ENCODE data around the gene FAM3A.
"Not testable (repeated sequence)": the region's sequence is repeated elsewhere in the genome, so short reads cannot be mapped to it uniquely, and the experiment has no call there.

Gene FAM3A

DNA sequence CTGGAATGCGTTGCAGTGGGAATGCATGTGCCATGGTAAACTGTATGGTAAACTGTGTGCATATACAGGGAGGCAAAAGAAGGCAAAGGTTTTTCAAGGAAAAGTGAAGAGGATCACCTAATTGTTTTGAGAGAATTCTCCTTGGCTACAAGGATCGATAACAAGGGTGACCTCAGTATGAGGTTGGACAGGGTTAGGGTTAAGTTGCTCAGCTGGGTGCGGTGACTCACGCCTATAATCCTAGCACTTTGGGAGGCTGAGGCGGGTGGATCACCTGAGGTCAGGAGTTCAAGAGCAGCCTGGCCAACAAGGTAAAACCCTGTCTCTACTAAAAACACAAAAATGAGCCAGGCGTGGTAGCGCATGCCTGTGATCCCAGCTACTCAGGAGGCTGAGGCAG is 14.6 kb downstream of the FAM3A start:
- DNase-seq: not testable (repeated sequence)

DNA sequence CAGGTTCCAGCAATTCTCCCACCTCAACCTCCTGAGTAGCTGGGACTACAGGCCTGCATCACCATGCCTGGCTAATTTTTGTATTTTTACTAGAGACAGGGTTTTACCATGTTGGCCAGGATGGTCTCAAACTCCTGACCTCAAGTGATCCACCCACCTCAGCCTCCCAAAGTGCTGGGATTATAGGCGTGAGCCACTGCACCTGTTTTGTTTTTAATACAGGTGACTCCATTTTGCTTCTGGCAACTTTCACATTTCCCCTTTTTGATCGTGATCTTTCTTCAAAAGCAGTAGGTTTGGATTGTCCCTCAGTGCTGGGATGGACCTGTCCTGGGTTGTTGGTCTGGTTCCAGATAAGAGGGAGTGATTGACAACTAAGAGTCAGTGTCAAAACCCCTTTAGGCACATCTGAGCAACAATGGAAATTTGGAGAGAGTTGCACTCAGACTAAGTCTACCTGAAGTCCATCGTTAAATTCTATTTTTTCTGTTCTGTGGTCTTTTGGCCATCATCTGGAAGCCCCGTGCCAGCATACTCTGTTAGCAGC is 19.4 kb downstream of the FAM3A start:
- DNase-seq: not testable (repeated sequence)

DNA sequence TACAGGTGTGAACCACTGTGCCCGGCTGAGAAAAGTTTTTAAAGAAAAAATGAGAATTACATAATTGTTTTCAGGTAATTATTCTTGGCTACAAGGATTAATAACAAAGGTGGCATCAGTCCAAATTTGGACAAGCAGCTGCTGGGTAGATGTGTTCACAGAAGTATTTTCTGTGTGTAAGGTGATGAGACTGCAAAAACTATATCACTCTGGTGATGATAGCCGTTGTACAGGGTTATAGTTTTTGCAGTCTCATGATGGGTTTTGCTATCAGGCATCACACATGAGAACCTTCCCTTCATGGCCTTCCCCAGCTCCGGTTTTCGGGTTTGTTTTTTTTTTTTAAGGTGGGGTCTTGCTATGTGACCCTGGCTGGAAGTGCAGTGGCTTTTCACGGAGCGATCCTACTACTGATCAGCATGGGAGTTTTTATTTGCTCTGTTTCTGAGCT is 20.5 kb downstream of the FAM3A start:
- no peak for DNase-seq

DNA sequence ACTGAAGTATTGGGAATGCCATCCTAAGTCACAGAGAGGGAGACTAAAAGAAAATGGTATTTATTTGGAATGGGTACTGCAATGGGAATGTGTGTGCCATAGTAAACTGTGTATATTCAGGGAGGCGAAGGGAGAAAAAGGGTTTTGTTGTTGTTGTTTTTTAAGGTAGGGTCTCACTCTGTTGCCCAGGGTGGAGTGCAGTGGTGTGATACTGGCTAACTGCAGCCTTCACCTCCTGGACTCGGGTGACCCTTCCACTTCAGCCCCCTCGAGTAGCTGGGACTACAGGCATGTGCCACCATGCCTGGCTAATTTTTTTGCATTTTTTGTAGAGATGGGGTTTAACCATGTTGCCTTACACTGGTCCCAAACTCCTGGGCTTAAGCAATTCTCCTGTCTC is 21.3 kb downstream of the FAM3A start:
- DNase-seq: no peak

DNA sequence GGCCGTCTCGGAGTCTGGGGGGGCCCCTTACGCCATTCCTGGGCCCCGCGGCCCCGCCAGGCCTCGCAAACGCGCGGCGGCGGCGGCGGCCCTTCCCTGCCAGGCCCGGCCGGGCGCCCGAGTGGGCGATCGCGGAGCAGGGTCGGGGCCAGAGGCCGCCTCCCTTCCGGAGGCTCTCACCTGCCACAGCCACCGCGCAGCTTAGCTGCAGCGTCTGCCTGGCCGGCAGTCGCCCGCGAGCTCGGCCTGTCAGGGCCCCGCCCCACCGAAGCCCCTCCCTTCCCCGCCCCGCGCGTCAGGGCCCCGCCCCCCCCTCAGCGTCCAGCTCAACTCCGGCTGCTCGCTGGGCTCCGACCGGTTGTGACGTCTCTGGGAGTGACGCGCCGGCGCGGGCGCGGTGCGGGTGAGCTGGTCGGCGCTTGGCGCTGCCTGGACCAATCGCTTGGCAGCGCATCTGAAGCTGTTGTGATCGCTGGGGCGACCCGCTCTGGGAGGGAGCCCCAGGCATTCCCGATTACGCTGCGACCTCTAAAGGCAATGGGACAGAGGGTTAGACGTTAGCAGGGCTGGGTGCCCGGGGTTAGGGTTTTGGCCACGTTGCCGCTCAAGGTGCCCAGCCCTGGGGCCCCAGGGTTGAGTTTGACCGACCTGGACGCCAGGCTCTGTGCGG is 25.5 kb downstream of the FAM3A start, which contains the start of gene SLC10A3:
Gene SLC10A3 (minus strand): TSS at position 216 of the 670 bp plus-strand sequence. CDS start 1,689 bp downstream, outside the sequence.
- DNase-seq: peak; percentile 71

DNA sequence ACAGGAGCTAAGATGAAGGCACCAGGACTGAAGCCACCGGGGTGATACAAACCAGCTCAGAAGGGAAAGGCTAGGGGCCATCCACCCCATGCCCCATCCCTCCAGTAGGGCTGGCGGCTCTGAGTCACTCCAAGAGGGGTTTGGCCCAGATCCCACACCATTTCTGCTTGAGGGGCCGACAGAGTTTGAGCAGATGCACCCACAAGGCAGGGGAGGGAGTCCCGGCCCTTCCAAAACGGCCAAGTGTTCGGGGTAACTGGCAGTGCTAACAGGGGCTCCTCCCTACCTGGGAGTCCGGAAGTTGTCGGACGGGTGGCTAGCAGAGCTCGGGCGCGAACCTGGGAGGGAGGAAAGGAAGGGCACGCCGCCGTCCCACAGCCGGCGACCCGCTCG is 26.0 kb downstream of the FAM3A start:
- no peak for DNase-seq

DNA sequence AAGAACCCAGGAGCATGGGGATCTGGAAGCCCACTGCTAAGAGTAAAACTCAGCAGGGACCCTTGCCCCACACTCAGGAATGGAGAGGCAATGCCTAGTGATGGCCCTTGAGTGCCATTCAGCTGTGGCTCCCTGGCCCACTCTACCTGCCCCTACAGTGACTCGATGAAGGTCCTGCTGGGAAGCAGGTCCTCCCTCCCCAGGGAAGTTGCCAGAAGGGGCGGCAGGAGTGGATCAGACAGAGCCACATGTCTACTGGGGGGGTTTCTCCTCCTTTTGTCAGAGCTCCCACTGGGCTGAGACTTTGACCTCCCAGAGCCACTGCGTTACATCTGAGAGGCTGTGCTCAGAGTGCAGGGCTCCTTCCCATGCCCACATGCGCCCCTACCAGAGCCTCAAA is 26.9 kb downstream of the FAM3A start:
- no peak for DNase-seq

DNA sequence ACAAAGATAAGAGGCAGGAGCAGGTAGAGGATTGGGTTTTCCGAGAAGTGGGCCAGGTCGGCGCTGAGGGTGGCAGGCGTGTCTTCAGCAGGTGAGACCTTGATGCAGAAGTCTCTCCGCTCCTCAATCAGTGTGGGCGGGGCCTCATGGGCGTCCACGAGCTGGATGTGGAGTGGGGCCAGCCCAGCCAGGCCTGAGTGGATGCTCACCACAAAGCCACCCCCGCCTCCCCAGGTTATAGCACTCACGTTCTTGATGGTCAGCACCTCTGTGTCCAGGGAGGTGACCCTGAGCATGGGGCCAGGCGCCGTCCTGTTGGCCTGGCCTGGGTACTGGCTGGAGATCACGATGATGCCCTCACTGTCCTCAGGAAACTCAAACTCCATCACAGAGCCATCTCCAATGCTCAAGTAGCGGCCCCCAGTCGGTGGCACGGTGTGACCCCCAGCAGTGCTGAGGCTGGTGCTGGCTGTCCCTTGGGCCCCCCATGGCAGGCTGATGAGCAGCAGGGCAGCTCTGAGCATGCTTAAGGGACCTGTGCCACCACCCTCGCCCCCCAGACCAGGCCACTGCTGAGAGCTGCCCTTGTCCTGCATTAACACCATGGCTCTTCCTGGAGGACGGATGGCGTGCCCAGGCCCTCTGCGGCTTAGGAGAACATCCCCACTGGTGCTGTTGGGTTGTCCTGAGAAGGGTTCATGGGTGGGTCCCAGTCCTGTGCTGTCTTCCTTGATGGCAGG is 27.5 kb downstream of the FAM3A start:
- no peak for DNase-seq

DNA sequence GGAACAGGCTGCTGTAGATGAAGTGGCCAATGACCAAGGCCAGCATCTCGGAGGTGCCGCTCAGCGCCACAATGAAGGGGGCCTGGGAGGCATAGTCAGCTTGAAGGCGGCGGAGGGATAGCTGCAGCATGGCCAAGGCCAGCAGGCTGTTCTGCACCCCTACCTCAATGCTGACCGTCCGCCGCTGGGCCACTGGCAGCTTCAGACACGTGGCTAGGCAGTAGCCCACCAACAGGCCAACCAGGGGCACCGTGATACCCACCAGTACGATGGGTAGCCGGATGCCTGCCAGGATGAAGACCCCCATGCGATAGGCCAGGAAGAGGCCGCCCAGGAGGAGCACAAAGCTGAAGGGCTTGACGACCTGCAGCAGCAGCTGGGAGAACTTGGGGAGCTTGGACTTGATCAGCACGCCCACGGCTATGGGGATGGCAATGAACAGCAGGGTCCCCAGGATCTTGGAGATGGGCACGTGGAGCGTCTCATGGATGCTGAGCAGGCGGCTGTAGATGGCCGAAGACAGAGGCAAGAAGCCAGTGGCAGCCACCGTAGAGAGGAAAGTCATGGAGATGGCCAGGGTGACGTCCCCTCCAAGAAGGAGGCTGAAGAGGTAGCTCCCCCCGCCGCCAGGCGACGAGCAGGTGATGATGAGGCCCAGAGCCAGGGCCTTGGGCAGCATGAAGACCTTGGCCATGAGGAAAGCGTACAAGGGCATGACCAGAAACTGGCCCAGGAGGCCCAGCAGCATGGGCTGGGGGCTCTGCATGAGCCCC is 28.3 kb downstream of the FAM3A start:
- DNase-seq: no peak

DNA sequence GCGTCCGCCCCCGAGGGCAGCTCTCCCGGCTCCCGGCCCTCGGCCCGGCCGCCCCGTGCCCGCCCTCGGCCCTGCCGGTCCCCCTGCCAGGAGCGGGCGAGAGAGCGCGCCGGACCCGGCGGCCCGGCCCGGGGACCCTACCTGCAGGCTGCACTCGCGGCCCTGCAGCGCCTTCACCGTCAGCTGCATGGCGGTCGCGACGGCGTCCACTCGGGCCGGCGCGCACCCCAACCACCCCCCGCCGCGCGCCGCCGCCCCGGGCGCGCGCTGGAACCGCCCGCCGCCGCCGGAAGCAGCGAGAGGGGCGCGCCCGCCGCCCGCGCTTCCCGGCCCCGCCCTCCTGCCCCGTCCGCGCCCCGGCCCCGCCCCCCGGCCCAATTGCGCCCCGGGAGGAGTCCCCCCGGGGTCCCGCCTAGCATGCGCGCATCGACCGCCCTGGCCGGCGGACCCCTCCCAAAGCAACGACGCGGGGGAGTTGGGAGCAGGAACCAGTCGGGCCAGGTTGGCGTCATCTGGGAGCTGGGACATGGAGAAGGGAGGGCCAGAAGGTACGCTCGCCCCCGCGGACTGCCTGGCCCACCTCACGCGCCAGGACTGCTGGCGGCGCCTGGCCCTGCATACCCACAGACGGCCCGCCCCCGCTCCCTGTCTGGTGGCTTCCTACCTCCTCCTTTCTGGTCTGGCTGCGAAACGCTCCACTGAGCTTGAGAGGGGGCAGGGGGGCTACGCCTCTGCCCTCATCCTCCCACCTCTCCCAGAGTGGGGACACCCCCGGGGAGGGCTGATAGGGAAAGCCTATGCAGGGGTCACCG is 29.4 kb downstream of the FAM3A start, which contains the start of gene UBL4A:
Gene UBL4A (minus strand): TSS at position 220 of the 812 bp plus-strand sequence. CDS start 31 bp downstream, at position 189.
- peak; percentile 34 for DNase-seq

DNA sequence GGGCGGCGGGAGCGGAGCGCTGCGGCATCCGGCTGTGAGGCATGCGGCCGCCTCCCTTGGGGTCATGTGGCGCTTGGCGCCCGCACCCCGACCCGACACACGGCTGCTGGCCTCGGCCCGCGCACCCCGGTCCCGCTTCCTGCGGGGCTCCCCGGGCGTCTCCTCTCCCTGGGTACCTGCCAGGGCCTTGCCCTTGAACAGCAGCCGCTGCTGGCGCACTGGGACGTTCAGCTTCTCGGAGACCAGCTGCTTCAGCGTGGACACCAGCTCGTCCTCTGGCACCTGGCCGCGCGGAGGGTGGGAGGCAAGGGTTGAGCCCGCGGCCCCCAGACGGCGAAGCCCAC is 30.0 kb downstream of the FAM3A start:
- DNase-seq: no peak

DNA sequence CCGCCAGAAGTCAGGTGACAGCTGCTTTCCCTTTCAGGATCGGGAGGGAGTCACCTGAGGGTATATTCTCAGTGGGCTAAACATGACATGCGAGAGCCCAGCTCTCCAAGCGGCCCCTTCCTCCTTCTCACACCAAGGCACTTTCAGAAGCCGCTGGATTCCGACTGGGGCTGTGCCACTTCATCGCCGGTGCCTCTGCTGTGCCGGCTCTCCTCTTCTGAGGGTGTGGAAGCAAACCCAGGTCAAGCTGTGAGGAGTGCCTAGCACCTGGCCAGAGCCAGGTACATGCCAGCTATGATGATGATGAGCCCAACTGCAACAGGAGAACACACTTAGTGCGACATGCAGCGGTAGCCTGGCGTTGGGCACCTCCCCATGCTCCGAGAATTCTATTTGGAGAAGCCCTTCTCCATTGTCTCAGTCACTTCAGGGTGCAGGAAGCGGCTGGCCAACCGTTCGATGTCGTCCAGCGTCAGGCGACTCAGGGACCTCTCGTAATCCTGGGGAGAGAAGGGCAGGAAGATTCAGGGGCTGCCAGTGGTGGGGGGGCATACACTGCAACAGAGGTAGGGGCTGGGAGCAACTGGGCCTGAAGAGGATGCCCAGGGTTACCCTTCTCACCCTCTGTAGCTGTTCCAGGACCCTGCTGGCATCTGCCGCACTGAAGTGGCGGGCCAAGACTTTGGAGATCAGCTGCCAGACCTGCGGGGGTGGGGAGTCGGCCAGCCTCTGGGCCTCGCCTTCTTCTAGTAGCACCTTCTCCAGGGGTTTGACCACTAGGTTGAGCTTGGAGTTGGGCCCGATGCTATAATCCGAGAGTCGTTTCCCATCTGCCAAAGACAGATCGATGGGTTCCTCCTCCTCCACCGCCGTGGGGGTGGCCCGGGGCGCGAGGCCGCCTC is 30.6 kb downstream of the FAM3A start:
- no peak for DNase-seq

DNA sequence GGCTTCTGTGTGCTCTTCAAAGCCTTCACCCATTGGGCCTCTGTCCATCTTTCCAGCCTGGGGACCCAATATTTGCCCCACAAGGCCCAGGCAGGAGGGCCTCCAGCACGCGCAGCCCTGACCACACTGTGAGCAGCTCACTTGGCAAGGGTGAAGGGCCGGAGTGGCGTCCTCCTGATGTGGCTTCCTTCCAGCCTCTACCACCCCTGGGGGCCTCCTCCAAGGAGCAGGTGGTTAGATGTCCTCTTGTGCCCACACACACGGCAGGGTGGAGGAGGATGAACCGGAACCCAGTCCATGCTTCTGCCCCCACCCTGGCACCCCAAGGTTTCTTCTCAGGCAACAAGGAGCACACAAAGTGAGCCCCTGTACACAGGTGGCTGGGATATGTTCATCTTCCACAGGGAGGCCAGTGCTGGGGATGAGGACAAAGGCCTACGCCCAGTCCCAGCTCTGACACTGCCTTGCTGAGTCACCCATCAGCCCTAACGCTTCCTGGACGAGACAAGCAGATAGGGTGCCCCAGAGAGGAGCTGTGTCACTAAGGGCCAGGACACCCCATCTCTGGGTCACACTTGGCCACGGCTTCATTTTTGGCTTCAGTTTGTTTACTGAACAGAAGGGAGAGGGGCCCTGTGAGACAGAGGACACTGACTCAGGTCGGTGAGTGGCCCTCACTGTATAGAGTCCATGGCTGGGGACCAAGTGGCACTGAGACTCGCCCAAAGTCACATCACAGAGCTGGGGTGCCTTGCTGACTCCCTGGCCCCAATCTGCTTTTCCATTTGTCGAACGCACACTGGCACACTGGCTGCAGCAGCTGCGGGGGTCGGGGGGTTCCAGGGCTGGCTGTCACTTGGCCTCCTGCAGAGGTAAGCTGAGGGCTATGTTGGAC is 31.5 kb downstream of the FAM3A start:
- no peak for DNase-seq

DNA sequence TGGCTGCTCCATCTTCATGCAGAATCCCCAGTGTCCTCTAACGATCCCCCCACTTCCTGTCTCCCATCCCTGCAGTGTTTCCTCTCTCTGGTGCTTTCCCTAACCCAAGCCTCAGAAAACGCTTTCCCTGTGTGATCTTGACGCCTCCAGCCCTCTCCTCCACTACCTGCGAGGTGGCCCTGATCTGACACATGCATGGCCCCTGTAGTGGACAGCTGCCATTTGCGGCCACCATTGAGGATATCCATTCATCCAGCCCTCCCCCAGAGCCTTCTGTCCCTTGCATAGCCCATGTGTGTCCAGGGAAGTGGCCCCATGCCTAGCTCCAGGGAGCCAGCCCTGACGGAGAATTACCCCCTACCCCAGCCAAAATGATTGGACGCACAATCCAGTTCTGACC is 32.7 kb downstream of the FAM3A start:
- DNase-seq: no peak

DNA sequence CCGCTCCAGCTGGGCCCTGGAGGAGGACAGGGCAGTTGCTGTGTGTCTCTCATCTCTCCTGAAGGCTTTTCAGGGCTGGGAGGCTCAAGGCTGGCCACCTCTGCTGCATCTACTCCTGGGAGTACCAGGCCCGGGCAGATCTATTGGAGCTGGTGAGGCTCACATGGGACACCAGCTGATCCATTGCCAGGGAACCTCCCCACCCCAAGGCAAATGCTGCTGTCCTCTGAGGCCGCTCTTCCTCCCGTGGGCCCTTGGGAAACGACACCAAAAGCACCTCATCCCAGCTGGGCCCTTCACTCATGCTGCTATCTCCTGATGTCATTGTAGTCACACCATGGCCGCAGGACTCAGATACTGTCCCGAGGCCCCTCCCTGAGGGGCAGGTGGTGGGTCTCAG is 33.2 kb downstream of the FAM3A start:
- no peak for DNase-seq

DNA sequence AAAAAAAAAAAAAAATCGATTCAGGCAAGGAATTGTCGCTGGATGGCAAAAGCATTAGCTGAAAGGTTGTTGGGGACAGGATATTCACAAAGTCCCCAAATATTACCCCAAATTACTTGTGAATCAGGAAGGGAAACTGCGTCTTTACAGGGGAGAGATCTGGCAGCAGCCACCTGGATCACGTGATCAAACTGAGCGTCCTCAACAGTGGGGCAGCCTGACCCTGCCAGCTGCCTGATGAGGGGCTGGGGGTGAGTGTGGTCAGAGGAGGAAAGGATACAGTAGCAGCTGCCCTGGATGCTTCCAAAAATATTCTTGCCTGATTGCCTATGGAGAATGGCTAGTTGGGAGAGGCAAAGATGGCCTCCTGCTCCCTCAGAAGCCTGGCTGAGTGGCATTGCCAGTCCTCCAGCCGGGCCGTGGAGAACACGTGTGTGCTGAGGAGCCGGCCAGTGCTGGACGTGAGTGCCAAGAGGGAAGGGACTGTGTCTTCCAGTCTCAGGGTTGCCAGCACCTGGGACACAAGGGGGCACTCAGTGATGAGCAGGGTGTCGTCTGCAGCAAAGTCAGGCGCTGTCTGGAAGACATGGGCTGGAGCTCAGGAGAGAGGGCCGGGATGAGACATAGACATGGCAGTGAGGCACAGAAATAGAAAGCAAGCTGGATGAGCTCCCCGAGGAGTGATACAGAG is 34.0 kb downstream of the FAM3A start:
- no peak for DNase-seq

DNA sequence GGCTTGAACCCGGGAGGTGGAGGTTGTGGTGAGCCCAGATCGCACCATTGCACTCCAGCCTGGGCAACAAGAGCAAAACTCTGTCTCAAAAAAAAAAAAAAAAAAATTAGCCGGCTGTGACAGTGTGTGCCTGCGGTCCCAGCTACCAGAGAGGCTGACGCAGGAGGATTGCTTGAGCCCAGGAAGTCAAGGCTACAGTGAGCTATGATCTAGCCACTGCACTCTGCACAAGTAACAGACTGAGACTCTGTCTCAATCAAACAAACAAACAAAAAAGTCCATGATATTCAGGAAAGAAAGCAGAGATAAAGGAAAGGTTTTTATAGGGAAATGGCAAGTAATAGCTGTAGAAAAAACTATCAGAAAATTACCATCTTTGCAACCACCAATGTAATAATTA is 34.8 kb downstream of the FAM3A start:
- DNase-seq: no peak

DNA sequence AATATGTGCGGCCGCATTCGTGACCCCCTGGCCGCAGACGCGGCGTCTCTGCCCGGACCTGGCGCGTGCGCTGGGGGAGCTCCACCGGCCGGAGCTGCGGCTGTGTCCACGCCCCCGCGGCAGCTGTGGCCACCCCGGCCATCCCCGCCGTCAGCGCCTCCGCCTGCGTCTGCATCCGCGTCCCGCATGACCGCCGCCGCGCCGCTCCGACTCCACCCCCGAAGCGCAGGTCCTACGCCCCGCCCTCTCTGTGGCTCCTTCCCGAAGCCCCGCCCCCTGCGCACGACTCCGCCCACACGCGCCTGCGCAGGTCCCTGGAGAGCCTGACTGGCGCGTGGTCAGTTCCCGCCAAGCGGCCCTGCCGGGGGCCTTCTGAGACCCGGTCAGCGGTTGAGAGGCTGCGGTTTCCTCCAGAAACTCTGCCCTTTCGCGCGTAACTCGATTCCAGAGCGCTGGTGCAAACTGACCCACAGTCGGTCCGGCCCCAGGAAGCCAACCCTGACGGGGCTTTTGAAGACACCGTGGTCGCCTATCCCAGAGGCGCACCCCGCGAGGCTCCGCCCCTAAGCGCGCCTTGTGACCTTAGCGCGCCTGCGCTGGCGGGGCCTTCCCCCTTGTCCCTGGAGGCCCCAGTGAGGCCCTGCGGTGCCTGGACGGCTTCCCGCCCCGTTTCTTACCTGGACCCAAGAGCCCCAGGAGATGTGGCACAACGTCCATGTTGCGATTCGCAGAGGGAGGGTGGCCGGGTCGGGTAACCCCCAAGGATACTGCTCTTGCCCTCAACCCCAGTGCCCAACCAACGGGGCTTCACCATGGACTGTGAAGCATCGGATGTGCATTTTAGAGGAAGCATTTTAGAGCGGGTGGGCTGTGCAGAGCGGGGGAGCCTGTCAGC is 37.1 kb downstream of the FAM3A start, which contains the start of gene LAGE3:
Gene LAGE3 (minus strand): TSS at position 554 of the 895 bp plus-strand sequence. CDS start 366 bp downstream, at position 188.
- DNase-seq: no peak
